Measurements from ENCODE around the gene SNAPC4.

Gene SNAPC4

GRCh38 chr9:136379003-136379287, 21.0 kb downstream of the SNAPC4 start:
- Histone ChIP-seq H3K9me3 (ENCODE audit: control insufficient read depth, low read length) (no peaks in the 10 kb centered on the region), H3K9ac (ENCODE audit: low read length) (no peak overlapping the region), H3K27me3 (ENCODE audit: control insufficient read depth, insufficient read depth, low read length) (no peaks in the 10 kb centered on the region), H3K4me3 (ENCODE audit: low read length) (no peak overlapping the region), H3K36me3 (ENCODE audit: control insufficient read depth, insufficient read depth, low read length) (no peaks in the 10 kb centered on the region), H3K4me1 (ENCODE audit: control insufficient read depth, insufficient read depth, low read length) (no peaks in the 10 kb centered on the region)

GRCh38 chr9:136378170-136379002, 21.6 kb downstream of the SNAPC4 start:
- Histone ChIP-seq H3K9me3 (ENCODE audit: control insufficient read depth, low read length) (no peaks in the 10 kb centered on the region), H3K4me3 (ENCODE audit: low read length) (no peak overlapping the region), H3K36me3 (ENCODE audit: control insufficient read depth, insufficient read depth, low read length) (no peaks in the 10 kb centered on the region), H3K9ac (ENCODE audit: low read length) (no peak overlapping the region), H3K4me1 (ENCODE audit: control insufficient read depth, insufficient read depth, low read length) (no peaks in the 10 kb centered on the region), H3K27me3 (ENCODE audit: control insufficient read depth, insufficient read depth, low read length) (no peaks in the 10 kb centered on the region)

GRCh38 chr9:136377341-136378169, 22.4 kb downstream of the SNAPC4 start:
- Histone ChIP-seq H3K27me3 (ENCODE audit: control insufficient read depth, insufficient read depth, low read length) (no peaks in the 10 kb centered on the region), H3K9ac (ENCODE audit: low read length) (no peak overlapping the region), H3K4me1 (ENCODE audit: control insufficient read depth, insufficient read depth, low read length) (peaks cover 6% of the 10 kb centered on the region), H3K9me3 (ENCODE audit: control insufficient read depth, low read length) (no peaks in the 10 kb centered on the region), H3K4me3 (ENCODE audit: low read length) (no peak overlapping the region), H3K36me3 (ENCODE audit: control insufficient read depth, insufficient read depth, low read length) (no peaks in the 10 kb centered on the region)

GRCh38 chr9:136376457-136376856, 23.5 kb downstream of the SNAPC4 start:
- Histone ChIP-seq H3K36me3 (ENCODE audit: control insufficient read depth, insufficient read depth, low read length) (no peaks in the 10 kb centered on the region), H3K9ac (ENCODE audit: low read length) (no peak overlapping the region), H3K9me3 (ENCODE audit: control insufficient read depth, low read length) (no peaks in the 10 kb centered on the region), H3K4me3 (ENCODE audit: low read length) (no peak overlapping the region), H3K27me3 (ENCODE audit: control insufficient read depth, insufficient read depth, low read length) (no peaks in the 10 kb centered on the region), H3K4me1 (ENCODE audit: control insufficient read depth, insufficient read depth, low read length) (peaks cover 8% of the 10 kb centered on the region)

- H3K9ac ChIP-seq (ENCODE audit: low read length) = no peak overlapping the region
- no peak overlapping the region for H3K4me3 ChIP-seq (ENCODE audit: low read length)
- H3K9me3 ChIP-seq (ENCODE audit: control insufficient read depth, low read length) = no peaks in the 10 kb centered on the region
- no peaks in the 10 kb centered on the region for H3K36me3 ChIP-seq (ENCODE audit: control insufficient read depth, insufficient read depth, low read length)
- no peaks in the 10 kb centered on the region for H3K27me3 ChIP-seq (ENCODE audit: control insufficient read depth, insufficient read depth, low read length)
- H3K4me1 ChIP-seq (ENCODE audit: control insufficient read depth, insufficient read depth, low read length) = peaks cover 8% of the 10 kb centered on the region
Measured at GRCh38 chr9:136375096-136375495, 24.9 kb downstream of the SNAPC4 start.

GRCh38 chr9:136374183-136374575, 25.8 kb downstream of the SNAPC4 start:
- no peaks in the 10 kb centered on the region for H3K9me3 ChIP-seq (ENCODE audit: control insufficient read depth, low read length)
- H3K27me3 ChIP-seq (ENCODE audit: control insufficient read depth, insufficient read depth, low read length) = no peaks in the 10 kb centered on the region
- H3K4me3 ChIP-seq (ENCODE audit: low read length) = no peak overlapping the region
- no peak overlapping the region for H3K9ac ChIP-seq (ENCODE audit: low read length)
- H3K36me3 ChIP-seq (ENCODE audit: control insufficient read depth, insufficient read depth, low read length) = no peaks in the 10 kb centered on the region
- peaks cover 8% of the 10 kb centered on the region for H3K4me1 ChIP-seq (ENCODE audit: control insufficient read depth, insufficient read depth, low read length)

DNA sequence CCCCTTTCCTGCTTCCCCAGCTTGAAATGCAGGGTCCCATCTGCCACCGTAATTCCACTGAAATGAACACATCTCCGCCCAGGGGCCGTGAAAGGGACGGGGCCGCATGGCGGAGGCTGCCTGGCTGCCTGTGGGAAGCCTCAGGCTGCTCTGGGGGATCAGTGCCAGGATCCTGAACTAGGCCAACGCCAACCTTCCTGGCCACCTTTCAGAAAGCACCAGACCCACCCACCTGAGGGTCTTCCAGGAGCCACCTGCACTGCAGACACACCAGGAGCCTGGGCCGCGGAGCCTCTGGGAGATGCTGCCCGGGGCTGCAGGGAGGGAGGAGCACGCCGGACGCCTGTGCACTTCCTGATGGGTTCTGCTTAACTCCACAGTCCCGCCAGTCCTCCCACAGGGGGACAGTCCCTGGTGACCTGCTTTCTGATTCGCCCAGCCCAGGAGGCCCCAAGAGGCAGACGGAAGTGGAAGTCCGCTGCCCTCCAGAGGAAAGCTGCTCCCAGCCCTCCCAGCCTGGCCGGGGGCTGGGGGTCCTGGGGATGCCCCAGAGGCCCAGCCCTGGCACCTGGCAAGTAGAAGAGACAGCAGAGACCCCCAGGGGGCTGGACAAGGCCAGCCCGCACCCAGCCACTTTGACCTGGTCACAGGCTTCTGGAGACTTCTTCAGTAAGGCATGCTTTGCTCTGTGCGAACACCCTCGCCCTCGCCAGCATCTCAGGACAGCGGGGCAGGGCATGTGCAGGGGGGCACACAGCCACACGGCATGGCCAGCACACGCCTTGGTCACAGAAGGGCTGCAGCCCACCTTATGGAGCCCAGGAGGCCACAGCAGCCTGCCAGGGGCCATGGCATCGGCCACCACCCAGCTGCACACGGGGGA, 26.4 kb downstream of the SNAPC4 start, which contains the start of gene CARD9:
CARD9 (minus strand) TSS at position 370 of the 883 bp plus-strand sequence. CDS start 1,591 bp downstream, outside the sequence.
- peak within 1 kb of the TSS; percentile 17 for H3K9ac ChIP-seq (ENCODE audit: low read length)
- H3K27me3 ChIP-seq (ENCODE audit: control insufficient read depth, insufficient read depth, low read length) = no peaks in the 10 kb centered on the region
- peaks cover 8% of the 10 kb centered on the region for H3K4me1 ChIP-seq (ENCODE audit: control insufficient read depth, insufficient read depth, low read length)
- H3K4me3 ChIP-seq (ENCODE audit: low read length) = no peak within 1 kb of the TSS
- no peaks in the 10 kb centered on the region for H3K9me3 ChIP-seq (ENCODE audit: control insufficient read depth, low read length)
- H3K36me3 ChIP-seq (ENCODE audit: control insufficient read depth, insufficient read depth, low read length) = no peaks in the 10 kb centered on the region

DNA sequence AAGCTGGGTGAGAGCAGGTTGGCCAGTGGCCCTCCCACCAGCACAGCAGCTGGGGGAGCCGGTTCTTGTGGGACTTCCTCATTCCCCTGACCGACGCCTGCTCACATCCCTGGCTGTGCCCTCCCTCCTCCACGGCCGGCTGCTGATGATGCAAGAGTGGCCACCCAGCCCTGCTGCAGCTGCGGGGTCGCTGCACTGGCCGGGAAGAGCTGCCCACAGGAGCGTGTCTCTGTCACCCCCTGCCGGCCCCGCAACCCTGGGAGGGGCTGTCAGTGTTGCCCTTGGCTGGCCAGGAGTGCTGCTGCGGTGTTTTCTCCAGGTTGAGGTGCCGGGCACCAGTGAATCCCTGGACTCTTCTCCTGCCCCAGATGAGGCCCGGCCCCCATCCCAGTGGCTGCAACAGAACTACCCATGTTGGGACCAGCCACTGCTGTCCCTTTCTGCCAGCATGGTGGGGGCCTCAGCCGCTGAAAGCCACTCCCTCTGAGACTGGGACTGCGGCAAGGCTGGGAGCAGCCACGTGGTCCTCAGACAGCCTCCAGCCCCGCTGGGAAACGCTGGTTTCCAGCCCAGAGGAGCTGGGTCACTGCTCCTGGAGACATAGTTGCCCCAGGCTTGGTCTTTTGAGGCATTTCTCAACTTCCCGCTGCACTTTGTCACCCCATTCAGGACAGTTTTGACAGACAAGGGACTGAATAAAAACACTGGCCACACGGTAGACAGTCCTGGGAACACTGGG, 27.2 kb downstream of the SNAPC4 start:
- H3K27me3 ChIP-seq (ENCODE audit: control insufficient read depth, insufficient read depth, low read length) = no peaks in the 10 kb centered on the region
- H3K9ac ChIP-seq (ENCODE audit: low read length) = peak overlapping the region; percentile 17
- no peak overlapping the region for H3K4me3 ChIP-seq (ENCODE audit: low read length)
- peaks cover 8% of the 10 kb centered on the region for H3K4me1 ChIP-seq (ENCODE audit: control insufficient read depth, insufficient read depth, low read length)
- no peaks in the 10 kb centered on the region for H3K36me3 ChIP-seq (ENCODE audit: control insufficient read depth, insufficient read depth, low read length)
- no peaks in the 10 kb centered on the region for H3K9me3 ChIP-seq (ENCODE audit: control insufficient read depth, low read length)

DNA sequence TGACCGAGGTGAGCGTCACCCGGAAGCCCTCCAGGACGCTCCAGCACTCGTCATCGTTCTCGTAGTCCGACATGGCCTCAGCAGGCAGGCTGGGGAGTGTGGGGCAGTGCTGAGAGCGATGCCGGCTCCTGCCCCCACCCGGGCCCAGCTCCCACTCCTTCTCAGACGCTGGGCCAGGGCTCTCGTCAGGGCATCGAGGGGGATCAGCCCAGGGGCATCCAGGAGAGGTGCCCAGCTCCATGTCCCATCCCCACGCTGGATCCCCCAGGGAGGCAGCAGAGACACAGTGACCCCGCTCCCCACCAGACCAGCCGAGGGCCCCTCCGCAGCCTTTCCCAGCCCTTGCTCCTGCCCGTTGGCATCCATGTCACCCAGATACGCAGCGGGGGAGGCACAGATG, 28.0 kb downstream of the SNAPC4 start:
- H3K4me1 ChIP-seq (ENCODE audit: control insufficient read depth, insufficient read depth, low read length) = peaks cover 8% of the 10 kb centered on the region
- H3K9ac ChIP-seq (ENCODE audit: low read length) = peak overlapping the region; percentile 17
- H3K4me3 ChIP-seq (ENCODE audit: low read length) = no peak overlapping the region

DNA sequence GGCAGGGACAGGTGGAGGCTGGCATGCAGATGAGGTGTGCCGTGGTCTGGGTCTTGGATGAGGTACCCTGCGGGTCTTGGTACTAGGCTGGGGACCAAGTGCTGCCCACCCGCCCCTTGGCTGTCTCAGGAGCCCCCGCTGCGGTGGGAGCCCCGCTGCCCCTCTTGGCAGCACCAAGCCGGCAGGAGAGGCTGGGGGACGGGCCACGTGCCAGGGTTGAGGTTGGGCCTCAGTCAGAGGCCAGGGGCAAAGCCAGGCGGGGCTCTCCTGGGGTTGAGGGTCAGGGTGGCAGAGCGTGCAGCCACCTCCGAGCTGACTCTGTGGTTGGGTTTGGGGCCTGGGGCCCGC, 28.5 kb downstream of the SNAPC4 start:
- H3K36me3 ChIP-seq (ENCODE audit: control insufficient read depth, insufficient read depth, low read length) = no peaks in the 10 kb centered on the region
- H3K4me1 ChIP-seq (ENCODE audit: control insufficient read depth, insufficient read depth, low read length) = peaks cover 8% of the 10 kb centered on the region
- H3K27me3 ChIP-seq (ENCODE audit: control insufficient read depth, insufficient read depth, low read length) = no peaks in the 10 kb centered on the region
- H3K9me3 ChIP-seq (ENCODE audit: control insufficient read depth, low read length) = no peaks in the 10 kb centered on the region
- H3K9ac ChIP-seq (ENCODE audit: low read length) = no peak overlapping the region
- no peak overlapping the region for H3K4me3 ChIP-seq (ENCODE audit: low read length)

More for the DNA sequence above, 28.0 kb downstream of the SNAPC4 start:
- H3K36me3 ChIP-seq (ENCODE audit: control insufficient read depth, insufficient read depth, low read length) = no peaks in the 10 kb centered on the region
- no peaks in the 10 kb centered on the region for H3K27me3 ChIP-seq (ENCODE audit: control insufficient read depth, insufficient read depth, low read length)
- no peaks in the 10 kb centered on the region for H3K9me3 ChIP-seq (ENCODE audit: control insufficient read depth, low read length)

DNA sequence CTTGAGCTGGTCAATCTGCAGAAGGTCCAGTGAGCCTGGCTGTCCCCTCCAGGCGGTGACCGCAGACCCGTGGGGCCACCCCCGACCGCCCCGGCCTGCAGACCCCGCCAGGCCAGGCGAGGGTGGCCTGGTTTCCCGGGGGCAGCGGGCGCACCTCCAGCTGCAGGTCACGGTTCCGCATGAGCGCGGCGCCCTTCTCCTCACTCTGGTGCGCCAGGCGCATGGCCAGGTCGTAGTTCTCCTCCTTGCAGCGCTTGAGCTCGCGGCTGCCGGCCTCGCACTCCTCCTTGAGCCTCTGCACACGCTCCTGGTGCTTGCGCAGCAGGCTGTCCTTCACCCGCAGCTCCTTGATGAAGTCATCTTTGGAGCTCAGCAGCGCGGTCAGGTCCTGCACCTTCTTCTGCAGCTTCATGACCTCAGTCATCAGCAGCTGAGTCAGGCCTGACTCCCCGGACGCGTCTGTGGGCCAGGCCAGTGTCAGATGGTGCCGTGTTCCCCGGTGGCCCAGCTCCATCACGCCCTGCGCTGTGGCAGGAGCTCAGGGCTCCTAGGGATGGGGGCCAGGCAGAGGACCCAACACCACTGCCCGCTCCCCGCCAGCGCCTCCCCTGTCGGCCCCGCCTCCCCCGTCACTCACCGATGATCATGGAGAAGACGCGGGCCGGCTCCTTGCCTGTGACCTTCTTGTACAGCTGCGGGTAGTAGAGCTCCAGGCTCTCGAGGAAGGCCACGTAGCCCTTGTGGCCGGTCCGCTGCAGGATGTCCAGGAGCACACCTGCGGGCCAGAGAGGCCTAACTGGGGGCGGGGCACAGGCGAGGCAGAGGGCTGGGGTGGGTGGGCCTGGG, 29.1 kb downstream of the SNAPC4 start:
- H3K9ac ChIP-seq (ENCODE audit: low read length) = no peak overlapping the region
- no peak overlapping the region for H3K4me3 ChIP-seq (ENCODE audit: low read length)
- no peaks in the 10 kb centered on the region for H3K9me3 ChIP-seq (ENCODE audit: control insufficient read depth, low read length)
- no peaks in the 10 kb centered on the region for H3K36me3 ChIP-seq (ENCODE audit: control insufficient read depth, insufficient read depth, low read length)
- H3K27me3 ChIP-seq (ENCODE audit: control insufficient read depth, insufficient read depth, low read length) = no peaks in the 10 kb centered on the region
- H3K4me1 ChIP-seq (ENCODE audit: control insufficient read depth, insufficient read depth, low read length) = peaks cover 8% of the 10 kb centered on the region

Measured in mucosa of stomach (tissue), 1 donor.